Psoas muscle (tissue), 8 donors: Measurements from ENCODE around the gene ABHD16B. TPM values are rescaled to one million over a fixed set of nuclear protein-coding genes. Genes with fewer than 3 reads are reported as not detected.

Experiments
- ATAC-seq, 4 donors: fragments of 200-7000 bp; cut with Tn5 transposase; one replicate each; pipeline ENCODE4 v1.9.1; 2020; ENCODE audit warnings: moderate library complexity in 3 of 4, mild to moderate bottlenecking in 2 of 4
- DNase-seq, 2 donors: peaks; one replicate each; pipeline ENCODE4 v3.0.0-alpha.2; 2020
- H3K27ac ChIP-seq: fragments of 200-600 bp; one replicate; pipeline ENCODE4 v1.8.0; 2022
- H3K27me3 ChIP-seq, 3 donors: fragments of 200-600 bp in 1 of 3; one replicate each; pipeline versions ENCODE4 v1.6.1 to v1.8.0; 2013 to 2022; ENCODE audit warnings: low read length in 2 of 3, mild to moderate bottlenecking in 2 of 3, moderate library complexity in 1 of 3; ENCODE audit not compliant: insufficient read depth in 3 of 3
- H3K36me3 ChIP-seq, 2 donors: fragments of 200-600 bp in 1 of 2; one replicate each; pipeline versions ENCODE4 v1.6.1 to v1.8.0; 2013 to 2022; ENCODE audit warnings: low read depth in 1 of 2, mild to moderate bottlenecking in 1 of 2, moderate library complexity in 1 of 2; ENCODE audit not compliant: insufficient read depth in 1 of 2
- H3K4me1 ChIP-seq: fragments of 200-600 bp; one replicate; pipeline ENCODE4 v1.8.0; 2022
- H3K4me3 ChIP-seq: fragments of 200-600 bp; one replicate; pipeline ENCODE4 v1.8.0; 2022; ENCODE audit warnings: mild to moderate bottlenecking
- H3K9me3 ChIP-seq: fragments of 200-600 bp; one replicate; pipeline ENCODE4 v1.8.0; 2022
- CTCF ChIP-seq: fragments of 200-600 bp; IDR thresholded peaks from one replicate; pipeline ENCODE4 v1.8.0; 2022; ENCODE audit warnings: antibody characterized with exemption
- WGBS, 3 donors: extraction: QIAGEN DNeasy Blood & Tissue Kit; methylation state at CpG; one replicate each; pipeline versions ENCODE4 v1.1.6 to v1.1.7; 2013; 5-methylcytosine and 5-hydroxymethylcytosine counted together
- intact Hi-C, 2 donors: fragments of 100-400 bp; cut with DNase I; formaldehyde crosslinking; loops; one replicate each; pipeline versions ENCODE4 v1.11.0 to v1.14.2; 2022
- polyA plus RNA-seq, 3 donors: library from polyadenylated mRNA; stranded (reverse); fragments of 200-250 nt; gene quantifications; one replicate each; pipeline ENCODE4 v1.2.3, GENCODE V29; 2013
- total RNA-seq, 4 donors: library from RNA; stranded (reverse); fragmentation: NEBNext Ultra II Directional in 2 of 4; extraction: Animal tissue kit (Norgen Biotek cat#: 25700) in 2 of 4; gene quantifications; one replicate each; pipeline versions ENCODE4 v1.2.1 to v1.2.4, GENCODE V29; 2021 to 2023
- donor health status: healthy with polysubstance abuse.
- donor health status: DM: no; HTN: no; CAD: no; lungs with moderate emphysema.
- donor health status: Bipolar disorder and iron deficiency.
- donor health status: healthy.
- donor health status: DM: yes; HTN: yes; CAD: no.
- donor health status: DM: no; HTN: no; CAD: no.
- donor health status: DM: no; HTN: no; CAD: no.
- donor health status: DM: yes; HTN: yes; CAD: no.

ABHD16B gene
- total and polyA plus RNA-seq, 7 donors = 0.04 to 3.2 (median 0.34) TPM; not detected in 4

DNA sequence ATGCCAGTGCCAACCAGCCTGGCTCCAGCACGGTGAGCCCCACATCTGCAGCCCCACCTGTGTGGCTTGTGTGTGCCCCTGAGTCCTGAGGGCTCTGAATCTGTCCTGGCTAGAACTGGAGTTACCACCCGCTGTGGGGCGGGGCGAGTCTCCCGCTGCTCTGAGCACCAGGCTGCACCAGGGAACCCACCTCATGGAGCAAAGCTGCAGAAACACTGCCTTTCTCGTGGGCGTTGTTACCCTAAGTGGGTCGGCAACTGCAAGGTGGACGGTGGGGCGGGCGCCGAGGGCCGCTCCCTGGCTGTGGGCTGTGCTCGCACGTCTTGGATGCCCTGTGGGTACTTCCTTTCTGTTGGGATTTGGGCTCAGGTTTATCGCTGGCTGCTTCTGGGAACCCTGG, 17.5 kb upstream of the ABHD16B start:
- no peaks in the 10 kb centered on the region for H3K9me3 ChIP-seq
- TF ChIP-seq CTCF = no peak
- H3K4me1 ChIP-seq = peaks cover 9% of the 10 kb centered on the region
- intact Hi-C loops = no loop called here
- ATAC-seq (no peak), DNase-seq (no peak)
- H3K27ac ChIP-seq = no peak overlapping the region
- no peak overlapping the region for H3K4me3 ChIP-seq
- 73 to 75% (median 75%) methylated on average over 16 of the region's 16 CpGs for WGBS, 3 donors
- peaks cover 0 to 6% (median 0%) of the 10 kb centered on the region in 3 donors for H3K27me3 ChIP-seq
- no peaks in the 10 kb centered on the region for H3K36me3 ChIP-seq

- H3K36me3 ChIP-seq = no peaks in the 10 kb centered on the region
- no peak overlapping the region for H3K4me3 ChIP-seq
- H3K4me1 ChIP-seq = peaks cover 9% of the 10 kb centered on the region
- intact Hi-C loops = no loop called here
- WGBS, 3 donors = 70 to 75% (median 74%) methylated on average over 9 of the region's 9 CpGs
- no peaks in the 10 kb centered on the region for H3K9me3 ChIP-seq
- no peak overlapping the region for H3K27ac ChIP-seq
- no peak for DNase-seq
- no peak for TF ChIP-seq CTCF
- peaks cover 0 to 6% (median 0%) of the 10 kb centered on the region in 3 donors for H3K27me3 ChIP-seq
- no peak for ATAC-seq
Observed at GRCh38 chr20:63844511-63844991, 16.7 kb upstream of the ABHD16B start.

GRCh38 chr20:63846128-63846771, 15.0 kb upstream of the ABHD16B start:
- peak overlapping the region; percentile 22 for H3K4me3 ChIP-seq
- DNase-seq (peak in 1 of 2 donors; percentile 58), ATAC-seq (peak; percentile 68 to 75 (median 72))
- intact Hi-C loops = no loop called here
- no peaks in the 10 kb centered on the region for H3K9me3 ChIP-seq
- peak overlapping the region; percentile 41 for H3K27ac ChIP-seq
- WGBS, 3 donors = 1 to 5% (median 3%) methylated on average over 10 to 24 of the region's 24 CpGs
- H3K4me1 ChIP-seq = peaks cover 9% of the 10 kb centered on the region
- H3K27me3 ChIP-seq = peaks cover 0 to 6% (median 0%) of the 10 kb centered on the region in 3 donors
- no peak for TF ChIP-seq CTCF
- no peaks in the 10 kb centered on the region for H3K36me3 ChIP-seq

- Histone ChIP-seq H3K4me1 (peaks cover 9% of the 10 kb centered on the region), H3K27ac (peak overlapping the region; percentile 72), H3K27me3 (peaks cover 0 to 6% (median 0%) of the 10 kb centered on the region in 3 donors), H3K9me3 (no peaks in the 10 kb centered on the region), H3K36me3 (no peaks in the 10 kb centered on the region), H3K4me3 (no peak overlapping the region)
- intact Hi-C loops = no loop called here
- no peak for ATAC-seq
- 47 to 54% (median 54%) methylated on average over 2 to 3 of the region's 3 CpGs for WGBS, 3 donors
- TF ChIP-seq CTCF = no peak
- no peak for DNase-seq
Observed at GRCh38 chr20:63846888-63847236, 14.4 kb upstream of the ABHD16B start.
